ENCODE data around the gene FOXL2.

DNA sequence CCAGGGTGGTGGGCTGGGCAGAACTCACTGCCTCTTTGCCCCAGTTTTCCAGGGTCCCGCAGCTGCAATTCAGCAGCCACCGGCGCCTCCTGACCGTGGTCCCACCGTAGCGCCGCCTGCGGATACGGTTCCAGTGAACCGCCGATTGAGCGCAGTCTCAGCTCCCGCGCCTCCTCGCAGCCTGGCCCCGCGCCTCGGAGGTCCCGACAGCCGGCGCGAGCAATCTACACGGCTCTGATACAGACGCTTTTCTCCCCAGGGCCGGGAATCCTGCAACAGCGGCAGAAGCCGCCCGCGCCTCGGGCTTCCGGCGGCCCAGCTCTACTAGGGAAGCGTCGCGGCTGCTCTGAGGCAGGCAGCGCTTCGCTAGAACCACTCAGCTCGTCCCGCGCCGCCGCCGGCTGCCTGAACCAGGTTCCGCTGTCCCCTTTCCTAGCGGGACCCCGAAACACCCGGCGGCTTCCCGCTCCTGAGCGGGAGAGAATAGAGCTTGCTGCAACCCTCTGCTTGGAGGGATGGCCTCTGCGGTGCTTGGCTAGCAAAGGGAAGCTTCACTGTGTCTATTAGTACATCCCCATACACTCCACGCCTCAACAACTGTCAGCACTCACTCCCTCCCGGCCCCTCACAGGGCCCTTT is 3.2 kb upstream of the FOXL2 start:
- TF ChIP-seq GATA3 (IDR thresholded peaks at IDR 0.05; ENCODE audit: low read depth, low read length) (no peak), GATA2 (IDR thresholded peaks at IDR 0.05; ENCODE audit: low read depth, low read length) (no peak)
